ENCODE results near the gene IL32. TPM values are rescaled to one million over a fixed set of nuclear protein-coding genes. Genes with fewer than 3 reads are reported as not detected.
"Not testable (repeated sequence)": the region's sequence is repeated elsewhere in the genome, so short reads cannot be mapped to it uniquely, and the experiment has no call there.

IL32 gene
- total and polyA plus RNA-seq, 7 experiments from 2014 or later: 351 to 3,697 (median 631) TPM

DNA sequence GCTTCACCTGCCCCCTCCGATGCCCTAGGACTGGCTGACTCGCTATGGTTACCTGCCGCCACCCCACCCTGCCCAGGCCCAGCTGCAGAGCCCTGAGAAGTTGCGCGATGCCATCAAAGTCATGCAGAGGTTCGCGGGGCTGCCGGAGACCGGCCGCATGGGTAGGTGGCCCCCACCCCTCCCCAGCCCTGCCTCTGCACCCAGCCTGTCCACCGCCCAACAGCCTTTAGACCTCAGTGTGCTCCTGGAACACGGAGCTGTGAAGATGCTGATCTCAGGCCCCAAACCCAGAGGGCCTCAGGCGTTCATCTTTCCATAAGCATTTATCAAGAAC is 18.1 kb upstream of the IL32 start:
- H3K27ac Mint-ChIP-seq: peak overlapping the region in 1 of 9 donors; percentile 86
- H3K27me3 ChIP-seq (ENCODE audit: control insufficient read depth in 2 of 2, insufficient read depth in 2 of 2, low read length in 2 of 2): peaks cover 0 to 28% of the 10 kb centered on the region in 2 donors
- peaks cover 16 to 49% (median 38%) of the 10 kb centered on the region in 7 donors for H3K4me1 Mint-ChIP-seq
- H3K4me3 ChIP-seq (ENCODE audit: low read length): no peak overlapping the region
- ATAC-seq (no peak), DNase-seq (no peak)
- no peak overlapping the region for H3K27ac ChIP-seq (ENCODE audit: low read depth, low read length)
- no peaks in the 10 kb centered on the region for H3K36me3 ChIP-seq (ENCODE audit: control insufficient read depth in 2 of 3, insufficient read depth in 3 of 3, low read length in 3 of 3)
- H3K36me3 Mint-ChIP-seq: peaks cover 0 to 30% (median 0%) of the 10 kb centered on the region in 5 donors
- CTCF ChIA-PET: interaction anchor here (1.3 to 3.3 kb wide), 4 partner anchors 11 to 82 kb away, joined by 4 to 18 read pairs (median 8); no protein-coding TSS in a partner anchor
- intact Hi-C loops (cut with micrococcal nuclease): no loop called here
- peak overlapping the region in 6 of 10 donors; percentile 32 to 85 (median 51) for H3K4me3 Mint-ChIP-seq
- POLR2A ChIA-PET: interaction anchor here (0.6 to 2.0 kb wide), 12 partner anchors 9 to 1759 kb away, joined by 3 to 7 read pairs (median 4); partner anchors contain the start of genes BICDL2 and ZNF213
- peaks cover 6 to 29% (median 26%) of the 10 kb centered on the region in 5 donors for H3K27me3 Mint-ChIP-seq
- no peaks in the 10 kb centered on the region for H3K9me3 ChIP-seq (ENCODE audit: control insufficient read depth in 2 of 3, low read length in 3 of 3)
- peaks cover 8 to 29% of the 10 kb centered on the region in 2 donors for H3K4me1 ChIP-seq (ENCODE audit: control insufficient read depth in 2 of 2, insufficient read depth in 2 of 2, low read length in 2 of 2)
- peaks cover 0 to 2% (median 0%) of the 10 kb centered on the region in 11 donors for H3K9me3 Mint-ChIP-seq

- DNase-seq (no peak), ATAC-seq (no peak)
- Histone ChIP-seq H3K4me1 (ENCODE audit: control insufficient read depth in 2 of 2, insufficient read depth in 2 of 2, low read length in 2 of 2) (peaks cover 12 to 27% of the 10 kb centered on the region in 2 donors), H3K27me3 (ENCODE audit: control insufficient read depth in 2 of 2, insufficient read depth in 2 of 2, low read length in 2 of 2) (peaks cover 0 to 4% of the 10 kb centered on the region in 2 donors), H3K36me3 (ENCODE audit: control insufficient read depth in 2 of 3, insufficient read depth in 3 of 3, low read length in 3 of 3) (peaks cover 0 to 7% (median 0%) of the 10 kb centered on the region in 3 experiments), H3K27ac (ENCODE audit: low read depth, low read length) (no peak overlapping the region), H3K4me3 (ENCODE audit: low read length) (no peak overlapping the region), H3K9me3 (ENCODE audit: control insufficient read depth in 2 of 3, low read length in 3 of 3) (no peaks in the 10 kb centered on the region)
- peaks cover 13 to 53% (median 43%) of the 10 kb centered on the region in 7 donors for H3K4me1 Mint-ChIP-seq
- POLR2A ChIA-PET: interaction anchor here (0.7 to 0.8 kb wide), 3 partner anchors 79 to 121 kb away, joined by 3 to 4 read pairs (median 3); partner anchors contain the start of gene ZNF213
- peak overlapping the region in 1 of 10 donors; percentile 70 for H3K4me3 Mint-ChIP-seq
- peaks cover 0 to 44% (median 3%) of the 10 kb centered on the region in 5 donors for H3K36me3 Mint-ChIP-seq
- peaks cover 0 to 2% (median 0%) of the 10 kb centered on the region in 11 donors for H3K9me3 Mint-ChIP-seq
- H3K27ac Mint-ChIP-seq: peak overlapping the region in 2 of 9 donors; percentile 5 to 81
- CTCF ChIA-PET: interaction anchor here (0.6 to 3.3 kb wide), 7 partner anchors 9 to 79 kb away, joined by 3 to 18 read pairs (median 4); no protein-coding TSS in a partner anchor
- intact Hi-C loops (cut with micrococcal nuclease): no loop called here
- peaks cover 0 to 12% (median 5%) of the 10 kb centered on the region in 5 donors for H3K27me3 Mint-ChIP-seq
Measured at GRCh38 chr16:3049921-3050481, 15.4 kb upstream of the IL32 start.

DNA sequence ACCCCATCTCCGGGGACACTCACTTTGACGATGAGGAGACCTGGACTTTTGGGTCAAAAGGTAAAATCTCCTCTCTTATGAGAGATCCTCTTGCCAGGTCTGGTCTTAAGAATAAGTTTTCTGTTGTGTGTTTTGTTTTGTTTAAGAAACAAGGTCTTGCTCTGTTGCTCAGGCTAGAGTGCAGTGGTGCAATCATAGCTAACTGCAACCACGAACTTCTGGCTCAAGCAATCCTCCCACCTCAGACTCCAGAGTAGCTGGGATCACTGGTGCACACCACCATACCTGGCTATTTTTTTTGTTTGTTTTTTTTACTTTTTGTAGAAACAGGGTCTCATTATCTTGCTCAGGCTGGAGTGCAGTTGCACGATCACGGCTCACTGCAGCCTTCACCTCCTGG is 15.0 kb upstream of the IL32 start:
- Histone ChIP-seq H3K4me3 (ENCODE audit: low read length) (no peak overlapping the region), H3K36me3 (ENCODE audit: control insufficient read depth in 2 of 3, insufficient read depth in 3 of 3, low read length in 3 of 3) (peaks cover 0 to 7% (median 0%) of the 10 kb centered on the region in 3 experiments), H3K27ac (ENCODE audit: low read depth, low read length) (no peak overlapping the region), H3K9me3 (ENCODE audit: control insufficient read depth in 2 of 3, low read length in 3 of 3) (no peaks in the 10 kb centered on the region), H3K27me3 (ENCODE audit: control insufficient read depth in 2 of 2, insufficient read depth in 2 of 2, low read length in 2 of 2) (peaks cover 0 to 4% of the 10 kb centered on the region in 2 donors), H3K4me1 (ENCODE audit: control insufficient read depth in 2 of 2, insufficient read depth in 2 of 2, low read length in 2 of 2) (peaks cover 13 to 27% of the 10 kb centered on the region in 2 donors)
- intact Hi-C loops (cut with micrococcal nuclease): no loop called here
- Mint-ChIP-seq H3K4me3 (peak overlapping the region in 1 of 10 donors; percentile 70), H3K36me3 (peaks cover 0 to 45% (median 3%) of the 10 kb centered on the region in 5 donors), H3K27ac (peak overlapping the region in 3 of 9 donors; percentile 54 to 81 (median 56)), H3K9me3 (no peaks in the 10 kb centered on the region), H3K27me3 (peaks cover 0 to 7% (median under 1%) of the 10 kb centered on the region in 5 donors), H3K4me1 (peaks cover 18 to 53% (median 43%) of the 10 kb centered on the region in 7 donors)
- DNase-seq (no peak), ATAC-seq (no peak)
- CTCF ChIA-PET: interaction anchor here (0.6 to 2.5 kb wide), 5 partner anchors 23 to 72 kb away, joined by 3 to 8 read pairs (median 4); no protein-coding TSS in a partner anchor
- POLR2A ChIA-PET: interaction anchor here (0.7 to 1.1 kb wide), 3 partner anchors 15 to 121 kb away, joined by 3 to 4 read pairs (median 3); partner anchors contain the start of genes IL32 and ZNF213

DNA sequence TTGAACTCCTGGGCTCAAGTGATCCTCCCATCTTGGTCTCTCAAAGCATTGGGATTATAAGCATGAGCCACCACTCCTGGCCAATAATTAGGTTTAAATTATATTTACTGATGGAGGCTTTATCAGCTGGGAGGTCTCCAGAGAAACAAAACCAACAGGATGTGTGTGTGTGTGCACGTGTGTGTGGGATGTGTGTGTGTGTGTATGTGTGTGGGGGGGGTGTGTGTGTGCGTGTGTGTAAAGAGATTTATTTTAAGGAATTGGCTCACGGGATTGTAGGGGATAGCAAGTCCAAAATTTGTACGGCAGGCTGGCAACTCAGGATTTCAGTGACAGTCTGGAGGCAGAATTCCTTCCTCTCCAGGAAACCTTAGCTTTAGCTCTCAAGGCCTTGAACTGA is 14.4 kb upstream of the IL32 start:
- DNase-seq: no peak
- Mint-ChIP-seq H3K4me1 (peaks cover 20 to 57% (median 43%) of the 10 kb centered on the region in 7 donors), H3K4me3 (peak overlapping the region in 1 of 10 donors; percentile 70), H3K36me3 (peaks cover 0 to 49% (median 3%) of the 10 kb centered on the region in 5 donors), H3K9me3 (no peaks in the 10 kb centered on the region), H3K27me3 (peaks cover 0 to 6% (median 0%) of the 10 kb centered on the region in 5 donors), H3K27ac (peak overlapping the region in 2 of 9 donors; percentile 54 to 81)
- peaks cover 15 to 25% of the 10 kb centered on the region in 2 donors for H3K4me1 ChIP-seq (ENCODE audit: control insufficient read depth in 2 of 2, insufficient read depth in 2 of 2, low read length in 2 of 2)
- POLR2A ChIA-PET: interaction anchor here (0.7 to 1.3 kb wide), 5 partner anchors 13 to 84 kb away, joined by 3 to 4 read pairs (median 3); partner anchors contain the start of genes IL32 and ZNF213
- H3K9me3 ChIP-seq (ENCODE audit: control insufficient read depth in 2 of 3, low read length in 3 of 3): no peaks in the 10 kb centered on the region
- peaks cover 0 to under 1% of the 10 kb centered on the region in 2 donors for H3K27me3 ChIP-seq (ENCODE audit: control insufficient read depth in 2 of 2, insufficient read depth in 2 of 2, low read length in 2 of 2)
- CTCF ChIA-PET: interaction anchor here (1.0 to 2.5 kb wide), 2 partner anchors 23 to 47 kb away, joined by 4 to 6 read pairs; no protein-coding TSS in a partner anchor
- peaks cover 0 to 7% (median 0%) of the 10 kb centered on the region in 3 experiments for H3K36me3 ChIP-seq (ENCODE audit: control insufficient read depth in 2 of 3, insufficient read depth in 3 of 3, low read length in 3 of 3)
- no peak overlapping the region for H3K27ac ChIP-seq (ENCODE audit: low read depth, low read length)
- intact Hi-C loops (cut with micrococcal nuclease): no loop called here
- H3K4me3 ChIP-seq (ENCODE audit: low read length): no peak overlapping the region
- no peak for ATAC-seq

- DNase-seq (no peak), ATAC-seq (no peak)
- peaks cover 20 to 60% (median 46%) of the 10 kb centered on the region in 7 donors for H3K4me1 Mint-ChIP-seq
- H3K27ac Mint-ChIP-seq: peak overlapping the region in 1 of 9 donors; percentile 81
- H3K4me3 ChIP-seq (ENCODE audit: low read length): no peak overlapping the region
- H3K4me1 ChIP-seq (ENCODE audit: control insufficient read depth in 2 of 2, insufficient read depth in 2 of 2, low read length in 2 of 2): peaks cover 18 to 20% of the 10 kb centered on the region in 2 donors
- H3K27ac ChIP-seq (ENCODE audit: low read depth, low read length): no peak overlapping the region
- CTCF ChIA-PET: interaction anchor here (1.0 to 2.5 kb wide), 2 partner anchors 24 to 48 kb away, joined by 4 to 6 read pairs; no protein-coding TSS in a partner anchor
- H3K9me3 Mint-ChIP-seq: no peaks in the 10 kb centered on the region
- peaks cover 0 to 6% (median 0%) of the 10 kb centered on the region in 5 donors for H3K27me3 Mint-ChIP-seq
- POLR2A ChIA-PET: interaction anchor here (0.6 to 1.3 kb wide), 5 partner anchors 13 to 485 kb away, joined by 3 to 4 read pairs (median 3); partner anchors contain the start of gene IL32
- H3K36me3 Mint-ChIP-seq: peaks cover 0 to 50% (median 3%) of the 10 kb centered on the region in 5 donors
- H3K27me3 ChIP-seq (ENCODE audit: control insufficient read depth in 2 of 2, insufficient read depth in 2 of 2, low read length in 2 of 2): no peaks in the 10 kb centered on the region
- H3K4me3 Mint-ChIP-seq: peak overlapping the region in 1 of 10 donors; percentile 70
- intact Hi-C loops (cut with micrococcal nuclease): no loop called here
- H3K9me3 ChIP-seq (ENCODE audit: control insufficient read depth in 2 of 3, low read length in 3 of 3): no peaks in the 10 kb centered on the region
- peaks cover 0 to 7% (median 0%) of the 10 kb centered on the region in 3 experiments for H3K36me3 ChIP-seq (ENCODE audit: control insufficient read depth in 2 of 3, insufficient read depth in 3 of 3, low read length in 3 of 3)
Measured at GRCh38 chr16:3051494-3051893, 13.9 kb upstream of the IL32 start.

GRCh38 chr16:3052571-3053329 is 12.7 kb upstream of the IL32 start:
- H3K9me3 ChIP-seq (ENCODE audit: control insufficient read depth in 2 of 3, low read length in 3 of 3); H3K27me3 Mint-ChIP-seq; H3K4me3 ChIP-seq (ENCODE audit: low read length); H3K9me3 Mint-ChIP-seq; H3K27me3 ChIP-seq (ENCODE audit: control insufficient read depth in 2 of 2, insufficient read depth in 2 of 2, low read length in 2 of 2); H3K36me3 ChIP-seq (ENCODE audit: control insufficient read depth in 2 of 3, insufficient read depth in 3 of 3, low read length in 3 of 3); intact Hi-C loops (cut with micrococcal nuclease); POLR2A ChIA-PET; DNase-seq; CTCF ChIA-PET: not testable (repeated sequence)
- peak; percentile 17 for ATAC-seq
- peak overlapping the region; percentile 29 for H3K27ac ChIP-seq (ENCODE audit: low read depth, low read length)
- peaks cover 13 to 30% of the 10 kb centered on the region in 2 donors for H3K4me1 ChIP-seq (ENCODE audit: control insufficient read depth in 2 of 2, insufficient read depth in 2 of 2, low read length in 2 of 2)
- peak overlapping the region in 2 of 10 donors; percentile 7 to 70 for H3K4me3 Mint-ChIP-seq
- peaks cover 0 to 60% (median 3%) of the 10 kb centered on the region in 5 donors for H3K36me3 Mint-ChIP-seq
- H3K4me1 Mint-ChIP-seq: peaks cover 20 to 72% (median 51%) of the 10 kb centered on the region in 7 donors
- peak overlapping the region in 4 of 9 donors; percentile 18 to 72 (median 43) for H3K27ac Mint-ChIP-seq
